Posterior cingulate gyrus (tissue), 11 donors: Measurements from ENCODE around the gene ANKK1.

Experiments
- DNase-seq, 10 donors: peaks; one replicate each; pipeline versions ENCODE4 v3.0.0 to v3.0.0-alpha.2; 2020 to 2021; ENCODE audit warnings: mixed read lengths in 3 of 10
- intact Hi-C: fragments of 100-400 bp; cut with DNase I; formaldehyde crosslinking; loops from one replicate; pipeline ENCODE4 v1.15.1; 2023

ANKK1 gene

GRCh38 chr11:113387605-113388211, at the start of gene ANKK1:
Gene ANKK1, plus strand, starts transcription at chr11:113387779. Its CDS starts 106 bp downstream, at chr11:113387885.
- intact Hi-C loops, result no loop called here
- DNase-seq, result peak in 1 of 10 donors; percentile 56

- DNase-seq, result no peak
- intact Hi-C loops, result no loop called here
Observed at GRCh38 chr11:113338730-113339129, 48.8 kb upstream of the ANKK1 start.

GRCh38 chr11:113339929-113340589, 47.5 kb upstream of the ANKK1 start:
- no peak for DNase-seq
- intact Hi-C loops, result no loop called here

GRCh38 chr11:113341388-113342165, 46.0 kb upstream of the ANKK1 start:
- DNase-seq, result peak in 1 of 10 donors; percentile 74
- intact Hi-C loops, result no loop called here

- no peak for DNase-seq
Observed at GRCh38 chr11:113345978-113346377, 41.6 kb upstream of the ANKK1 start.

GRCh38 chr11:113349528-113349927, 38.1 kb upstream of the ANKK1 start:
- intact Hi-C loops, result no loop called here
- DNase-seq, result no peak

More at GRCh38 chr11:113345978-113346377, 41.6 kb upstream of the ANKK1 start:
- intact Hi-C loops, result no loop called here

GRCh38 chr11:113350336-113351067, 37.1 kb upstream of the ANKK1 start:
- peak in 1 of 10 donors; percentile 63 for DNase-seq
- intact Hi-C loops, result no loop called here

- no peak for DNase-seq
- intact Hi-C loops, result no loop called here
Observed at GRCh38 chr11:113351068-113351450, 36.5 kb upstream of the ANKK1 start.

GRCh38 chr11:113351480-113351879, 36.1 kb upstream of the ANKK1 start:
- intact Hi-C loops, result no loop called here
- DNase-seq, result no peak

- DNase-seq, result no peak
- intact Hi-C loops, result no loop called here
Observed at GRCh38 chr11:113356203-113356602, 31.4 kb upstream of the ANKK1 start.

- no peak for DNase-seq
- intact Hi-C loops, result no loop called here
Observed at GRCh38 chr11:113363406-113363805, 24.2 kb upstream of the ANKK1 start.

GRCh38 chr11:113363996-113364641, 23.5 kb upstream of the ANKK1 start:
- intact Hi-C loops, result no loop called here
- no peak for DNase-seq

GRCh38 chr11:113365895-113366294, 21.7 kb upstream of the ANKK1 start:
- intact Hi-C loops, result no loop called here
- no peak for DNase-seq

- no peak for DNase-seq
- intact Hi-C loops, result no loop called here
Observed at GRCh38 chr11:113369411-113369810, 18.2 kb upstream of the ANKK1 start.

GRCh38 chr11:113370634-113371033, 16.9 kb upstream of the ANKK1 start:
- intact Hi-C loops, result loop anchor here (10.0 kb wide), 1 partner anchor 164 kb away; no protein-coding TSS in a partner anchor
- DNase-seq, result peak in 5 of 10 donors; percentile 21 to 82 (median 44)

GRCh38 chr11:113372309-113372708, 15.3 kb upstream of the ANKK1 start:
- intact Hi-C loops, result loop anchor here (10.0 kb wide), 1 partner anchor 162 kb away; no protein-coding TSS in a partner anchor
- DNase-seq, result no peak

GRCh38 chr11:113373306-113373705, 14.3 kb upstream of the ANKK1 start:
- intact Hi-C loops, result loop anchor here (10.0 kb wide), 1 partner anchor 161 kb away; no protein-coding TSS in a partner anchor
- DNase-seq, result no peak

- DNase-seq, result no peak
- intact Hi-C loops, result loop anchor here (10.0 kb wide), 1 partner anchor 161 kb away; no protein-coding TSS in a partner anchor
Observed at GRCh38 chr11:113373981-113374560, 13.5 kb upstream of the ANKK1 start.

- DNase-seq, result no peak
- intact Hi-C loops, result loop anchor here (10.0 kb wide), 1 partner anchor 159 kb away; no protein-coding TSS in a partner anchor
Observed at GRCh38 chr11:113375402-113375801, 12.2 kb upstream of the ANKK1 start.
